Measurements from ENCODE around the gene RAPH1.
"Not testable (repeated sequence)": the region's sequence is repeated elsewhere in the genome, so short reads cannot be mapped to it uniquely, and the experiment has no call there.

Gene RAPH1

DNA sequence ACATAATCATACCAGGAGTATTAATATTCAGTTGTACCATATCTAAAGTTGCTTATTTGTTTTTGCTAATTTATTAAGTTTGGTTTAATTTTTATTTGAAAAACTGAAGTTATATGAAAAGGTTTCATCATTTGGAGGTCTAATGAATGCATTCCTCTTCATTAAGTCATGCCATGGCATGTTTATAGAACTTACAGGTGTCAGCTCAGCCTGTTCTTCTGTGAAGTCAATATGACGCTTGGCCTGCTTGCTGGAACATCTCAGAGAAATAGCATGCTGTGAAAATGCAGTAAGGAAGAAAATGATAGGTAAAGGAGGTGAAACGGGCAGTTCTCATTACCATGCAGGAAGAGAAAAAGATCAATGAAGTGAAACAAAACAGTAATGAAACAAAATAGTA, 58.2 kb downstream of the RAPH1 start:
- no peak for FAIRE-seq

DNA sequence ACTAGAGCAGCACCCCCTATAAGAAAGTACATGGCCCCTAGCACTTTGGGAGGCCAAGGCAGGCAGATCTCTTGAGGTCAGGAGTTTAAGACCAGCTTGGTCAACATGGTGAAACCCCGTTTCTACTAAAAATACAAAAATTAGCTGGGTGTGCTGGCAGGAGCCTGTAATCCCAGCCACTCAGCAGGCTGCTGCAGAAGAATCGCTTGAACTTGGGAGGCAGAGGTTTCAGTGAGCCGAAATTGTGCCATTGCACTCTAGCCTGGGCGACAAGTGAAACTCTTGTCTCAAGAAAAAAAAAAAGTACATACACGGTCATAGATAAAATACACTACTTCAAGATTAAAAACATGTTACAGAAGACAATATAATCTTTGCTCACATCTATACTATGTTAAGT, 63.8 kb downstream of the RAPH1 start:
- no peak for FAIRE-seq

DNA sequence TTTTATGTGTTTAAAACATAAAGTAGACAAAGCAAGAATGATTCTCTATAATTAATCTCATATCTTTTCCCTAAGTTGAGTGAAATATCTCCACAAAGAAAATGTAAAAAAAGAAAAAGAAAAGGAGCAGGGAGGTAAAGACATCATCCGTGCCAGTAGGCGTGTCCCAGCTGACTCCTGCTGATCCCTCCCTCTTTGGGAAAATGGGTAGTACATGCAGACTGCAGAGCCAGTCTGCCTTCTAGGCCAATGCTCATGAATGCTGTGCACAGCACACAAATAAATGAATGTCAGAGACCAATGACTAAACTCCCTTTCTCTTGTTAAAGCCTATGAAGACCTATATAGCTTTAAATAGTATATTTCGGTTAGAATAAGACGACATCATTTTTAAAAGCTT, 64.7 kb downstream of the RAPH1 start:
- no peak for FAIRE-seq

DNA sequence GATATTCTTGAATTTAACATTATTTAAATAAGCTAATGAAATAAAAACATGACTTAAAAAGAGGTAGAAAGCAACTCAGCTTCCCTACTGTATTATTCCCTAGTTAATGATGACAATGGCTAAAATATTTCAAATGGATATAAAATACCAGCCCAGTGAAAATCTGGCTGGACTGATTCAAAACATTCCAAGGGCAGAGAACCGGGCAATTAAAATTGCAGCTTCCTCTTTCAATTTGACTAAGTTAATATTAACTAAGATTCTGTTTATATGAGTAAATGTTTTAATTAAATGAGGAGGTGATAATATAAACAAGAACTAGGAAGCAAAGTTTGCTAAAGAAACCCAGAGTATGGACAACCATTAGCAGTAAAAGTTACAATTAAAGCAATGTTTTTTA, 65.6 kb downstream of the RAPH1 start:
- FAIRE-seq, result no peak

DNA sequence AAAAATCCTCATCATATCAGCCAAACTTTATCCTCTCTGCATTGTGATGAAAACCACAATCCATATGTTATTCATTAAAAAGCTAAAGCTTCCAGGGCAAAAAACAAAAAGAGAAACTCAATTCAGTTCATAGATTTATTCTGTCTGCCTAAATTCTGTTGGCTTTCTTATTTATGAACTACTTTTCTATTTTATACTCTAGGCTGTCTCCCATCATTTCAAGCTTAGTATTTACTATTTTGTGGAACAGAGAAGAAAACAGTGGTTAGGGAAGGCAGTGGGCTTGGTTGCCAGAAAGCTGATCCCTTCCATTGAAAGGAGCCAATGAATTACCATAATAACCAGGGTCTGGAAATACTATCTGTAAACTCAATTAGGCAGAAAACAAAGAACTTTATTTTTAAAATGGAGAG, 71.8 kb downstream of the RAPH1 start:
- FAIRE-seq, result no peak

DNA sequence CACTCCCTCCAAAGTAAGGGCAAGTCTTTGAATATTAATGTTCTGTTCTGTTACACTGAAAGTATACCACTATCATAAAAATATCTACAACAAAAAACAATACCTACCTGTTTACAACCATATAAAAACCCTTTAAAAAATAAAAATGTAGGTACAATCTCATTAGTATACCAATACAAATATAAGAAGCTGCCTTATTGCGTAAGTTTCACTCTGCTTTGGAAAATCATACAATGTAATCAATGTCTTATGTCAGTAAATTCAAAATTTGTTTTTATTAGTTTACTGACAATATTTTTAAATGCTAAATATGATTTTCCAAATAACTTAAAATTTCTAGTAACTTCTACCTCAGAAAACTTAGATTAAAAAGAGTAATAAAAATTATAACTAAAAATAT, 72.8 kb downstream of the RAPH1 start:
- no peak for FAIRE-seq

DNA sequence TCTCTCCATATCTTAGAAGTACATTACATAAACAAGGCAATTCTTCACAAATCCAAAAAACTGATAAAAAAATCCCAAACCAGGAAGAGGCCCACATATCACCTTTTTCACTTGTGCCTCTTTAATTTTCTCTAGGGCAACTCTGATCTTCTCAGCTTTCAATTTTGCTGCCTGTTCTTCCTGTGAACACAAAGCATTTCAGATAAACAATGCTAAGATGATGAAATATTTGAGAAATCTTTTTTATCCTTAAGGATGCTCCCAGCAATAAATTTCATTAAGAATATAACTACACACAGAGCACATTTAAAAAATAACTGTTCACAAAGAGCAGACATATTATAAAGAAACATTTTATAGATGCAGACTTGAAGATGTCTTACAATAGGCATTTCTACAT, 73.4 kb downstream of the RAPH1 start:
- FAIRE-seq, result no peak

DNA sequence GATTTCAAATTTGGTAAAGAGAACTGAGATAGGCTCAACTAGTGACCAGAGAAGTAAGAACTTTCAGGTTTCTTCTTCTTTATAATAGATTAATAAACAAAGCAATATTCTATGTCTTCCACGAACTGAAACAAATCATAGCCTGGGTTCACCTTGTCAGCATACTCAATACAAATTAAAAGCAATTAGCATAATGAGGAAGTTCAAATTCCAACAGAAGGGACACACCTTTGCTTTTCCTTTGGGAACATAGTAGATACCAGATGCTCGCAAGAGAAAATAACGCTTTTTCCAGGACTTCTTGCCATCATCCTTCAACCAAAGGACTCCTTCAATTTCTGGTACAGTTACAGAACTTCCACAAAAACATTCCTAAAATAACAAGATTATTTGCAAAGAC, 79.9 kb downstream of the RAPH1 start:
- no peak for FAIRE-seq

DNA sequence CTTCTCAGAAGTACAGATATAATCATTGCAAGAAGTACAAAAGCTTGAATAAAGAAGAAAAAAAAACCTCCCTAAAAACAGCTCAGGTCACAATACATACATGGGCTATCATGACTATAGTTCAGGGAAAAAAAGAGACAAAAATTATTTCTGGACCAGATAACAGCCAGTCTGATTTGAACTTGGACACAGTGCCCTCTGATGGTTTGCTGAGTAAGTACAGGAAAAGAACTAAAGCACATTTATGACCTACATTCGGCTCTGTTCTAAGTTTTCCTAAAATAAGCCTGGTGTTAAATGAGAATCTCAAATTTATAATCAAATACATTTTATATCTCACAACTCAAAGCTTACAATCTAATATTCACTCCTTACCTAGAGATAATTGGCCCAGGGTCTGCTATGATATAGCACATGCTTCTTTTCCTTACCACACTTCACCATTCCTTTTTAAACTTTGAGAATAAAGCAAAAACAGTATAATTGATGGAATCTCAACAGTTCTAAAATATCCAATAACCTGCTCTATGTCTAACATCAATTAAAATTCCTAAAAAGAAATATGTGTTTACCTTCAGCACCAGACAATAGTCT, 81.1 kb downstream of the RAPH1 start:
- peak; percentile 79 for FAIRE-seq

DNA sequence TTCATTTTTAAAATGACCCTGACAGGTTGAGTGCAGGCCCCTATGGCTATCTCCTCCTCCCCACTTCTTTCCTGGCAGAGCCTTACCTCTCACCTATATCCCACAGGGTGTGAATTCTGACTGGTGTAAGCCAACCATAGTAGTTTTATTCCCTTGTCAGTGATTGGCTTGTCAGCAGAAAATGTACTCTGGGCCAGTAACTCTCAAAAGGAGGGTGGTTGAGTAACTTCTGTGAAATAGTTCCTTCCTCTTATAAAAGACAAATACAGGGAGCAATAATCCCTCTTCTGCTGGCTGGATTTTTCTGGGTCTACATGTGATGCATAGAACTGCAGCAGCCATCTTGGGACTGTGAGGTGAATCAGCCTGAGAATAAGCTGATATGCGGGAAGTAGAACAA, 83.4 kb downstream of the RAPH1 start:
- no peak for FAIRE-seq

DNA sequence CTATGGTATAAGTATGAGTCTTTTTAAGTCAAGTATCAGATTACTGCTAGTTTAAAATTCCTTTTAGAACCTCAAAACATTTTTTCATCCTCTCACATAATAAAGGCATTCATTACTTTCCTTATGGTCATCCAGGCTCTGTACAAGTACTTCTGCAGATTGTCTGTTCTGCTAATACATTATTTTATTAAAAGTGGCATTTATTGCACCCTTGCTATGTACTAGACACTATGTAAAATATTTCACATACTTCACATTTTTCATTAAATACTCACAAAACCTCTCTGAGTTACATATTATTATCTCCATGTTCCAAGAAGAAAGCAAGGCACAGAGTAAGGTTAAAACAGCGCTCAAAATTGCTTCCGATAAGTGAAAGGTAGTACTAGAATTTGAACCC, 84.1 kb downstream of the RAPH1 start:
- no peak for FAIRE-seq

DNA sequence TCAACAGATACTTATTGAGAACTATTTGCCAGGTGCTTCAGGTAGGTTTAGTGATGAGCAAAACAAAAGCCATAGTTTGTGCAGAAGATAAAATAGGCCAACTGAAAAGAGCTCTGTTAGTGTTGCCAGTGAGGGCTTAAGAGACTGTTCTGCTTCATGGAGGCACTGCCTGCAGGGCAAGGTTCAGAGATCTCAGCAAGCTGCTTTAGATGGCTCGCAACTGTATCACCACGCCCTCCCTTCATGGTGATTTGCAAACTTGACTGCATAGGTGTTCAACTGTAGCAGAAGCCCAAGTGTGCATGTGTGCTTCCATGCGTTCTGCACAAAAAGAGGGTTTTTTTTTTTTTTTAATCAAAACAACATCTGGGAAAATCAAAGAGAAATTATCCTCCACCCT, 84.5 kb downstream of the RAPH1 start:
- no peak for FAIRE-seq

DNA sequence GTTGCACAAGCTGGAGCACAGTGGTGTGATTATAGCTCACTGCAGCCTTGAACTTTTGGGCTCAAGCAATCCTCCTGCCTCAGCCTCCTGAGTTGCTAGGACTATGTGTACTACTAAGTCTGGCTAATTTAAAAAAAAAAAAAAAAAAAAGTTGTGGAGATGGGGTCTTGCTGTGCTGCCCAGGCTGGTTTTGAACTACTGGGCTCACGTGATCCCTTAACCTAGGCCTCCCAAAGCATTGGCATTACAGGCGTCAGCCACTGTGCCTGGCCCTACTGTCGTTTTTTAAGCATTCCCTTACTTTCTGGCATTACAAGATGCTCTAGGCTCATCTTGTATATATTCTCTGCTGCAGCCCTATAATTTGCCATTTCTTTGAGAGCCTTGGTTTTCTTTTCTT, 88.3 kb downstream of the RAPH1 start:
- no peak for FAIRE-seq

DNA sequence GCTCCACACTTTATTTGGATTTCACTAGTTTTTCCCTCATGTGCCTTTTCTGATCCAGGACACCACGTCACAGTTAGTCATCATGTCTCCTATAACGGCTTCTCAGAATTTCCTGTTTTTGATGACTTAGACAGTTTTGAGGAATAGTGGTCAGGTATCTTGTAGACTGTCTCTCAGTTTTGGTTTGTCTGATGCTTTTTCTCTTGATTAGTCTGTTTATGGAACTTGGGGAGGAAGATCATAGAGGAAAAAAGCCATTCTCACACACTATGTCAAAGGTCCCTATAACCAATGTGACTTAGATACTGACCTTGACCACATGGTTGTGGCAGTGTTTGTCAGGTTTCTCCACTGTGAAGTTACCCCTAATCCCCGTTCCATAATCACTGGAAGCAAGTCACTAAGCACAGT, 89.0 kb downstream of the RAPH1 start:
- no peak for FAIRE-seq

DNA sequence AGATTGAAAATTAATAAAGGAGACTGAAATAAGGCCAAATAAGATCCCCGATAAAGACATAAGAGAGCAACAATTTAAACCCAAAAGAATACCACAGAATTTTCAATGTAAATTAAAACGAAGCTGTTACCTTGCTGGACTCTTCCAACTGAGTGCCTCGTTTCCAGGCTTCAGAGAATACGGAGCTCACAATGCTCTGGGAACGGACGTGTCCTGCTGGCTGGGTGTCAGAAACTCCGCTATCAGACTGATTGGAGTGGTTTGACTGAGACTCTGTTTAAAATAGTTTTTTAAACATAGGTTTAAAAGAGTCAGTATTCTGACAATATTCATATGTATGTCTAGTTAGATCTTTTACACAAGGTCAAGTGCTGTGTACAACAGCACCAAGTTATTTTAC, 90.4 kb downstream of the RAPH1 start:
- FAIRE-seq, result no peak

DNA sequence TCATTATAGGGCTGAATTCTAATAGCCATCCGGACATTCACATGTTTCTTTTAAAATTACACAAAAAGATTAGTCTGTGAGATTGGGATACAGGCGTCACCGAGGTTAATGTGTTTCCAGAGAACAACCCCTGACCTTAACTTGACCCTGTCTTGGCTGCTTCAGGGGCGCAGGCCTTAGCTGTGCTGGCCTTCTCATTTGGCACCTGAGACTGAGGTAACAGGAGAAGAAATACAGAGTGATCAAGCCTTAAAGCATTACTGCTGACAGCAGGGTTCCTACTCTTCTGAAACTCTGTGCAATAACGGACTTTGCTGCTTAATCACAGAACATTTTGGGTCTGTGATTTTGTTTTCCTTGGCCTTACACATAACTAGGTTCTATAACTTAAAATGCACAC, 92.6 kb downstream of the RAPH1 start:
- no peak for FAIRE-seq

DNA sequence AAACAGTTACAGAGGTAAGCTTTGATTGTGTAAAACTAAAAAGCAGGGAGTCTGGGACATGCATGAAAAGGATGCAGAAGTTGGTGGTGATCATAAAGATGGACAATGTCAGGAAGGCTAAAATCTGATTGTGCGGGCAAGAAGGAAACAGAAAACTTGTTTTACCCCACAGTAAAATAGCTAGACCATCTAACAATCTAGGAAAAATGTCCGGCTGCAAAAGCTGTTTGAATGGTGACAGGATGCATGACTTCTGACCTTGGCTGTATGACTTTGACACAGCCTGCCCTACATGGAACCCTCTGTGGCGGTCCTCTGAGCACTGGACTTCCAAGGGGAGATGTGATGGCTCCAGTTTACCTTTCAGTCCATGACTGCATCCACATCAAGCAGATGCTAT, 93.6 kb downstream of the RAPH1 start:
- no peak for FAIRE-seq

DNA sequence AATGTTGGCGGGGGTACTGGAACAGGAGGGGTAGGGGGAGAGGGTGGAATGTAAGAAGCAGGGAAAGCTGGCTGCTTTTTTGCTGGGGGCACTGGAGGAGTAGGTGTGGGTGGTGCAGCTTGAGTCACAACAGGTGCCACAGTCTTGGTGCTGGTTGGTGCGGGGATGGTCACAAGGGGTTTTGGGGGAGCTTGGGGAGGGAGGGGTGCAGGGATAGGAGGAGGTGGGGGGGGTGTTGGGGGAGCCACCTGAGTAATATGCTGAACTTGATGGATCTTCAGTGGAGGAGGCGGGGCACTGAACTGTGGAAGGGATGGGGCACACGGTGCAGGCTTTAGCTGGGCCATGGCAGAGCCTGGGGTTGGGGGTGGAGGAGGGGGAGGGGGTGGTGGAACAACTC, 94.4 kb downstream of the RAPH1 start:
- no peak for FAIRE-seq

DNA sequence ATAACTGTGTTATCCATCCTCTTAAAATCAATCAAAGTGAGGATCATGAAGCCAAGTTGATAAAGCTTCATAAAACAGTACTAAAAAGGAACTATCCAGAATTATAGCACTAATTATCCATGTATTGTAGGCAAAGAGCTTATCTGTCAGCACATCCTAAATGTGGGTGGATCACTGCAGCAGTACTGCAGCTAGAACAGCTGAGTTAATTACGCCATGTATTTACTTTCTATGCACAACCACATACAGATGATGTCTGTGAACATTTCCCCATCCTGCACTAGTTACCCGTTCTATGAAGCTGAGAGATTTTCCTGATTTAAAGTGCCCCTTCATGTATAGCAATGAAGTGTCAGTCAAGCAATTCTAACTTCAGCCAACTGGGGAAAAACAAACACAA, 96.6 kb downstream of the RAPH1 start:
- FAIRE-seq, result no peak

DNA sequence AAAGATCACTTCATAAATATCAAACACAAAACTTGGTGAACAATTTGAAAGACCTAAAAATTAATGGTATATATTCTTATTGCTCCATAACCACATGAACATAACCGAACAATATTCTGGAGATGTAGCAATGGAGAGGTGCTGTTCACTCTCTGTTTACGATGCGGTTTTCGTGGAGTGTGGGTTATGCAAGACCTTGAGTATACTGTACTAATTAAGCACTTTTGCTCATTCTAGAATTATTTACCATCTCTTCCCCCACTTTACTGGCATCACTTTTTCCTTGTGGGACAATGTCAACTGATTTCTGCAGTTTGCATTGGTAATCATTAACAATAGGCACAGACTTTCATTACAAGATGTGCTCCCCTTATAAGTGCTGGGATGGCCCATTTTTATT, 97.6 kb downstream of the RAPH1 start:
- no peak for FAIRE-seq

DNA sequence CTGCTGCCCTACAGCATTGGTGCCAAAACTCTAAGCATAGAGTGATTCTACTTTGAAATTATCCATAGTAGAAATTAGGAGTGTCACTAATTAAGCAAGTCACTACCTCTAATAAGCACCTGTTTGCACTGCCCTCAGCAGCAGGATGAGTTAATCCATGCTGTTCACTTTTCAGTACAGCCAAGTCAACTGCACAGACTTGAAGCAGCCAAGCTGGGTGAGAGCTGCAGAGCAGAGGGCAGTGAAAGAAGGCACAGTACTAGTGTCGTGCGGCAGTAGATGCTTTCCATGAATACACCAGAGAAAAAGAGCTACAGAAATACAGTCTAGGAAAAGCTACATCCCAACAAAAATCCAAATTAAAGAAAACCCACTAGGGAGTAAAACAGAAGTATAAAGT, 98.6 kb downstream of the RAPH1 start:
- no peak for FAIRE-seq

DNA sequence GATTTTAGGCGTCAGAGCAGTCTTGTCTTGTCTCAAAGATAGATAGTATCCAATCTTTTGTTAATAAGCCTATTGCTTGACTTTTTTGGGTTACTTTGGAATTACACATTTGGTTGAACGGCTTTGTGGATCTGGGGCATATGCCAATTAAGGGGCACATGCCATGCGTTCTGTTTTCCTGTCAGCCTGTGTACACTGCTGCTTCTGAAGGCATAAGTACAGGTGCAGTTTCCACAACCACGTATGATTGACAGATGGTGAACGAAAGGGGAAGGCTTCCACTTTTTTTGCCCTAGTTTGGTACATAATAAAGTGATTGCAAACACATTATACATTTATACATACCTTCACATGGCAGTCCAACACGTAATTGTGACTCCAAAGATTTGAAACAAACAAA, 102.3 kb downstream of the RAPH1 start:
- no peak for FAIRE-seq

DNA sequence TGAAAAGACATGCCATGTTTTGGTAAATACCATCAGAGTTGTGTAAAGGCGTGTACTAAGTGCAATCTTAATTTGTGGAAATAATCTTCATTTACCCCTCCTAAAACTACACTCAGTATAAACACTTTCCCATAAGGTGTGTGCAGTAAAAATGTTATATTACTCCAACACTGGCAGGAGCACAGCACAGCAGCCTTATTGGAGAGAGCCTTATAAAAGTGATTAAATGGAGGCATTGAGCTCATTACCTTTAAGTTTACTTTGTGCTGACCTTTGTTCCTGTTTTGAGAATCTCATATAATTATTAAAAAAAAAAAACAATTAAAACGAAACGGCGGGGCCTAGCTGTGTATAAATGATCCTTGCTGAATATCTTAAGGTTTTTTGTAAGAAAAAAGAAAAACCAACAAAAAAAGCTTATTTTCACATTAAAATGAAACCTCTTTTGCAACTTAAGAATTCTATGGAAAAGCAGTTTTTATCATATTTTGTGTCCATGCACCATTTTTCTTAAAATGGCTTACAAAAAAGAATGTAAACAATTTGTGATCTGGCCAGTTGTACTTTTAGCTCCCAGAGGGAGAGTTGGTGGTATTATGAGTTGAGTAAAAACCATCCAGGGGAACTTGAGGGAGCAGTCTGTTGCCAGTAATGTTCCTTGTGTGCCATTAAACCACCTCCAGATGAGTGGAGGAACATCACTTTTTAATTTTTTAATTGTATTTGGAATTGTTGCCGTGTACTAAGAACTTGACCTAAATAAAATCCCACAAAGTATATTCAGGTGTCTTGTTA, 103.5 kb downstream of the RAPH1 start:
- no peak for FAIRE-seq

DNA sequence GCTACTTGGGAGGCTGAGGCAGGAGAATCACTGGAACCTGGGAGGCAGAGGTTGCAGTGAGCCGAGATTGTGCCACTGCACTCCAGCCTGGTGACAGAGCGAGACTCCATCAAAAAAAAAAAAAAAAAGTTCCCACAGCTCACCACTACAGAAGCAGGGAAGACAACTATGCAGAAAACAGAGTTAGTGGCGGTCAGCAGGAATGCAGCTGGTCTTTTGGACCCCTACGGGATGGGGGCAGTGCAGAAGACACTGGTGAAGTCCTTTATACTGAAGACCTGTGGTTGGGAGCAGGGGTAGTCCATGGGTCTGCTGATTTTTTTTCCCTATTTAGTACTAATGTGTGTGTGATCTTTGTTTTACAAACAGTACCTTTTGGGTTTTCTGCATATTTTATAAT, 105.5 kb downstream of the RAPH1 start:
- not testable (repeated sequence) for FAIRE-seq

DNA sequence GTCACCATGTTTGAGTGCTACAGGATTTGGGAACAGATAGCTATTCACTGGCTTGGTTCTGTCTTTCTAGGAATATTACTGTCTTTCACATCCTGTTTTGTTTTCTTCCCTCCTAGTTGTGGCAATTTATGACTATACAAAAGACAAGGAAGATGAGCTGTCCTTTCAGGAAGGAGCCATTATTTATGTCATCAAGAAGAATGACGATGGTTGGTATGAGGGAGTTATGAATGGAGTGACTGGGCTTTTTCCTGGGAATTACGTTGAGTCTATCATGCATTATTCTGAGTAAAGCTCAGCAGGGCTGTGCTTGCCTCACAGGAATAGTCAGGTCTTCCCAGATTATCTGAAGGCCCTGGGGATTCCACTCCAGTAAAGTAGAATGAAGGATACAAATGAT, 108.0 kb downstream of the RAPH1 start:
- FAIRE-seq, result no peak

All from colon (tissue), 2 donors.